Measurements from ENCODE around the gene CLTCL1. TPM values are rescaled to one million over a fixed set of nuclear protein-coding genes. Genes with fewer than 3 reads are reported as not detected.
"Not testable (repeated sequence)": the region's sequence is repeated elsewhere in the genome, so short reads cannot be mapped to it uniquely, and the experiment has no call there.

The CLTCL1 gene
- polyA plus RNA-seq, 3 donors: 4.9 to 6.1 (median 5.0) TPM

DNA sequence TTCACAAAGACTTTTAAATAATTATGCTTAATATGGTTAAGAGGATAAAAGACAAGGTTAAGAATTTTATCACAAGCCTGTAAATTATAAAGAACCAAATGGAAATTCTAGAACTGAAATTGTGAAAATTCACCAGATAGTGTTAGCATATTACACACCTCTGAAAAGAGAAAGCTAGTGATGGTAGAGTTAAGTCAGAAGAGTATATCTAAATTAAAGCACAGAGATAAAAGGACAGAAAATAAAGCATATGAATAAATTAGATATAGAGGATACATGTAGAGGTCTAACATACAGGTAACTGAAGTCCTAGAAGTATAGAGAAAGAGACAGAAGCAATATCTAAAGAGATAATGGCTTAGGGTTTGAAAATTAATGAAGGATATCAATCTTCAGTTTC is 4.2 kb upstream of the CLTCL1 start:
- DNase-seq (ENCODE audit: extremely low read depth in 1 of 11, low read depth in 9 of 11, low spot score in 4 of 11): no peak

DNA sequence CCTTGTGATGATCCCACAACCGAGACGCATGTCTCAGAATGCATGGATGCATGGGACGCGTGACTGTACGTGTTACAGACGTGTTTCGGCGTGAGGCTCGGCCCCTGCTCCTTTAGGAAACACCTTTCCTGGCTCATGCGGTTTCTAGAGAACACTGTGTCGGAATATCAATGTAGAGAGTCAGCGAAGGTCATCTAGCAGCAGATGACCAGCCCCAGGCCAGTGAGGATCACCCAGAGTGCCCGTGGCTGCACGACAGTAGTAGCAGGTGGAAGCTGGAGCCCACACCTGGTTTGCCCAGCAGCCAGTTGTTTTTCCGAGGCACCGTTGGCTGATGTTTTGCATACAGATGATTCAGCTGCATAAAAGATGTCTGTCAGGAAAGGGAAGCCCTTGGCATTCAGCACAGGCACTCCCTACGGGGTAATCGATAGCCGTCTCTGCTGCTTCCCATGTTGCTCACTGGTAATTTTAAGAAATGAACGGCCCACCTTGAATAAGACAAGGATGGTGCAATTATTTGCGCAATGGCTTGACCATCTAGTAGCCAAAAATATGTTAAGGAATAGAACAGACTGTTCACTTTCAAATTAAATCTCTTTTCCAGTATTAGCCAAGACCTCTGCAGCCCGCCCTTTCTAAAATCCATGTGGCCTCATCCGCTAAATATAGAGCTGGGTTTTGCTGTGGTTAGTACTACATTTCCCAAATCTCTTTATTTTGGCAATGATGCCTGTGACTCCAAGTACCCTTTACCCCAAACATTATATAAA is 1.1 kb upstream of the CLTCL1 start:
- DNase-seq (ENCODE audit: extremely low read depth in 1 of 11, low read depth in 9 of 11, low spot score in 4 of 11): no peak

DNA sequence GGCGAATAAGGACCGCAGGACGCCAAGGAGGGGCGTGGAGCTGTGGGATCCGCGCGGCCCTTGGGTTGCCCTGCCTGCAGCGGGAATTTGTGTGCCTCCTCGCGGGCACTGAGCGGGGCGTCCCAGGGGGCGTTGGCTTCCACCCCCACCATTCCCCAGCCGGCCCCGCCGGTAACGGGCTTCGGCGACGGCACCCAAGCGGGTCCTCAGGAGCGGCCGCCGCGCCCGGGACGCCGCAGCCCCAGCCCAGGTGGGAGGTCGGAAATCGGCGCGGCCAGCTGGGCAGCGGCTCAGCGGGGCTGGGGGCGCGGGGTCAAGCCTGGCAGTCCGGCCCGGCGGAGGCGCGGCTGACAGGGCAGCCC is 320 bp downstream of the CLTCL1 start:
- peak in 1 of 11 donors; percentile 18 for DNase-seq (ENCODE audit: extremely low read depth in 1 of 11, low read depth in 9 of 11, low spot score in 4 of 11)

DNA sequence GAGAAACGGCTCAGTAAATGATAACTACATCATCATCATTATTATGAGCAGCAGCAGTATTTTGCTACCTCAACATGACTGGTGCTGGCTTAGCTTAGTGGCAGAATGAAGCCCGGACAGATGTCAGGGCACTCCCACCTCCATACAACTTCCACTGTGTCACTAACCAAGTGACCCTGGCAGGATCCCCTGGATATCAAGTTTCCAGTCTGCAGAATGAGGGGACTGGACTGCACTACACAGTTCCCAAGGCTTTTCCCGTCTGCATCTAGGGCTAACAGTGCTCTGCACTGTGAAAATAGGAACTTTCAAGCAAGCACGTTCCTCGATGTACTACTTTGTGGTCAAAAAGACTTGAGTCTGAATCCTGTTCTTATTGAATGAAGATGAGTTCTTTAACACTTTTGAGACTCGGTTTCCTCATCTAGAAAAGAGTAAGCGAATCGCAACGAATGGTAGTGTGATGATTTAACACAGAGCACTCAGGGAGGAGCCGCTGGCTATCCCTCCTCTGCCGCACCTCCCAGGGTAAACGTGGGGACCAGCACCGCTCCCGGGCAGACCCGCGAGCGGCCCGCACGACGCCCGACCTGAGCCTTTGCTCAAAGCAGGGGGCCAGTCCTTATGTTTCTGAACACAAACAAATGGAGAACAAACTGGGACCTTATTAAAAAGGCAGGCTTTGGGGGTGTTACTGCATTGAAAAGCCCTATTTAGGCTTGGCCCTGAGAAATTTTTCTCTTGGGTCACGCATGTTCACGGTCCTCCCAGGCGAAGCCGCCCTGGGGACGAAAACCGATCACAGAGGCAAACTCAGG is 910 bp downstream of the CLTCL1 start:
- DNase-seq (ENCODE audit: extremely low read depth in 1 of 11, low read depth in 9 of 11, low spot score in 4 of 11): no peak

DNA sequence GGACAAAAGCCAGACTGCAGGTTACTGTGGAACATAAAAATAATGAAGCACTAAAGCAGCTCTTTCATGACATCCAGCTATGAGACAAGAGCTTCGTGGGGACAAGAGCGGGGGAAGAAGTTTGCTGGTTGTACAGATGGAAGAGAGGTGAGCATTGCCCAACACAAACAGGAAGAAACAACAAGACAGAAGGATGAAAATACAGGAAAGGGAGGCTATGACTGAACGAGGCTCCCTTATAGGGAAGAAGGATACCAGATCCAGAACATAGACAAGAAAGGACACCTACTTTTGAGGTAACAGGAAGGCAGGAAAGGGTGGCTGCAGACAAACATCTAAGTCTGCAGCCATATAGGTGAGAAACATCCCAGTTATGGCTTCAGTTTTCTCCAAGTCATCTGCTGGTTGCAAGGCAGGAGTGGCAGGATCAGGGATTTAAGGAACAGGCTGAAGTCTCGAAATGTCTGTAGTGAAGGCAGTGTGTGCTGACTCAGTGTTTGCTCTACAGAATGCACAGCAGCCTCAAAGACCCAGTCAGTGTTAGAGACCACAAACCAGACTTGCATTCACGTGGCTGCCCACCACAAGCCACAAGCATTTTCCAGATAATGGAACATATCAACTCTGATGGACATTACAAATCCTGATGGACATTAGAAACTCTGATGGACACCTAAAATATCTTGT is 1.9 kb downstream of the CLTCL1 start:
- no peak for DNase-seq (ENCODE audit: extremely low read depth in 1 of 11, low read depth in 9 of 11, low spot score in 4 of 11)

DNA sequence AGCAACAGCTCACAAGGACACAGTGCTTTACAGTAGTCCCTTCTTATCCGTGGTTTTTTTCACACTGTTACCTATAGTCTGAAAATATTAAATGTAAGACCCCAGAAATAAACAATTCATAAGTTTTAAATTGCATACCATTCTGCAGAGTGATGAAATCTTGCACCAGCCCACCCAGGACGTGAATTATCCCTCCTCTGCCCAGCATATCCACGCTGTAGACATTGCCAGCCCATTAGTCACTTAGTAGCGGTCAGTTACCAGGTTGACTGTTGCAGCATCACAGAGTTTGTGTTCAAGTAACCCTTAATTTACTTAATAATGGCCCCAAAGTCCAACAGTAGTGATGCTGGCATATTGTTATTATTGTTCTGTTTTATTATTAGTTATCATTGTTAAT is 3.6 kb downstream of the CLTCL1 start:
- DNase-seq (ENCODE audit: extremely low read depth in 1 of 11, low read depth in 9 of 11, low spot score in 4 of 11): no peak

DNA sequence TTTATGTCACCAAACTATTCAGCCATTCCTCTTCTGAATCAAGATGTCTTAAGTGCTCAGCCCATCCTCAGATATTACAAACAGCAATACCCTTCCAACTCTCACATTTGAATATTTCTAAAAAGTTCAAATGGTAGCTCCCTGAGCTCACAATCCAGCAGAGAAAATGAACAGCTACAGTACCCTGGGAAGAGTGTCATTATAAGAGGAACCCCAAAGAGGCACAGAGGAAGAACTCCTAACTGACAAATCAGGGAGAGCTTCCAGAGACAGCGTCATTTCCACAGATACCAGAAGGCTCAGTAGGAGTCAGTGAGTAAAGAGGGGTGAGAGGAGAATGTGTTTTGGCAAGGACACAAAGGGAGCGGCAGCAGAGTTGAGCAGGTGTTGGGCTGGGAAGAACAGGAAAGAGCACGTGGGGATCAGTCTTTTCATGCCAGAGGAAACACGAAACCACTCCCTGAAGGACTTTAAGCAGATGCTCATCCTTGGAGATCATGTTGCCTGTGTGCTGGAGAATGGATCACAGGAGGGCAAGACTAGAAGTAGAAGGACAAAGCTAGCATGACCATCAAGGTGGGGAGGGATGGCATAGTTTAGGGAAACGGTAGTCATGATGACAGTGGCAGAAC is 4.3 kb downstream of the CLTCL1 start:
- DNase-seq (ENCODE audit: extremely low read depth in 1 of 11, low read depth in 9 of 11, low spot score in 4 of 11): no peak

DNA sequence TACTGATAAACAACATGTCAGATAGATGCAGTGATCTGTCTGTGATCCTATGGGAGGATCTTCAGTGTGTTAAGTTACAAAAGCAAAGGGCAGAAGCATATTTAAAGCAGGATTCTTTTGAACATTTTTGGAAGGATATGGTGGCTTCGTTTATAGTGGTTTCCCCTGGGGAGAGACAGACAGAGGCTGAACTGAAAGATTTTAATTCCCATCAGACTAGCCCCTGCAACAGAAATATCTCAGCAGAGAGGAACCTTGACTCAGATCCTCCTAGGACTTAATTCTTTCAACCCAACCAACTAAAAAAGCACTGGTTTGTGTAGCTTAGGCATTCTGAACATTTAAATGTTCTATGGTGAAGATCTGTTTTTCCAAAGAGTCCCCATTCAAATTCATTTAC is 5.7 kb downstream of the CLTCL1 start:
- no peak for DNase-seq (ENCODE audit: extremely low read depth in 1 of 11, low read depth in 9 of 11, low spot score in 4 of 11)

DNA sequence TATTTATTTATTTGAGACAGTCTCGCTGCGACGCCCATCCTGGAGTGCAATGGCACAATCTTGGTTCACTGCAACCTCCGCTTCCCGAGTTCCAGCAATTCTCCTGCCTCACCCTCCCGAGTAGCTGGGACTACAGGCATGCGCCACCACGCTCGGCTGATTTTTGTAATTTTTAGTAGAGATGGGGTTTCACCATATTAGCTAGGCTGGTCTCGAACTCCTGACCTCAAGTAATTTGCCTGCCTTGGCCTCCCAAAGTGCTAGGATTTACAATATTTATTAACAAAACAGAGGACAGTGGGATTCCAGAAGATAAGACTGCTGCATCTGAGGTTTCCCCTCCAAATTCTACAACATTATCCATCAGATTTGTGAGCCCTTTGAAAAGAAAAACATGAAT is 12.4 kb downstream of the CLTCL1 start:
- DNase-seq (ENCODE audit: extremely low read depth in 1 of 11, low read depth in 9 of 11, low spot score in 4 of 11): not testable (repeated sequence)

DNA sequence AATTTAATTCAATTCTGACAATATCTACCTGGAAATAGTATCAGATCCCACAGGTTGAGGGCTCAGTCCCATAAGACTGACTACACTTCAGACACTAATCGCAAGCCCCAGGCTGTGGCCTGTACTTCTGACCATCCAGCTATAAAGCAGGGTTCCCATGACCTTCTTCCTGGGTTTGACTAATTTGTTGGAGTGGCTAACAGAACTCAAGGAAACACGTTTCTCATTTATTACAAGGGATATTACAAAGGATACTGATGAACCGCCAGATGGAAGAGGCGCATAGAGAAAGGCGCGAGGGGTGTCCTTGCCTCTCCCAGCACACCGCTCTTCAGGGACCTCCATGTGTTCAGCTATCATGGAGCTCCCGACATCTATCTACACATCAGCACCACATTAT is 13.7 kb downstream of the CLTCL1 start:
- DNase-seq (ENCODE audit: extremely low read depth in 1 of 11, low read depth in 9 of 11, low spot score in 4 of 11): no peak

DNA sequence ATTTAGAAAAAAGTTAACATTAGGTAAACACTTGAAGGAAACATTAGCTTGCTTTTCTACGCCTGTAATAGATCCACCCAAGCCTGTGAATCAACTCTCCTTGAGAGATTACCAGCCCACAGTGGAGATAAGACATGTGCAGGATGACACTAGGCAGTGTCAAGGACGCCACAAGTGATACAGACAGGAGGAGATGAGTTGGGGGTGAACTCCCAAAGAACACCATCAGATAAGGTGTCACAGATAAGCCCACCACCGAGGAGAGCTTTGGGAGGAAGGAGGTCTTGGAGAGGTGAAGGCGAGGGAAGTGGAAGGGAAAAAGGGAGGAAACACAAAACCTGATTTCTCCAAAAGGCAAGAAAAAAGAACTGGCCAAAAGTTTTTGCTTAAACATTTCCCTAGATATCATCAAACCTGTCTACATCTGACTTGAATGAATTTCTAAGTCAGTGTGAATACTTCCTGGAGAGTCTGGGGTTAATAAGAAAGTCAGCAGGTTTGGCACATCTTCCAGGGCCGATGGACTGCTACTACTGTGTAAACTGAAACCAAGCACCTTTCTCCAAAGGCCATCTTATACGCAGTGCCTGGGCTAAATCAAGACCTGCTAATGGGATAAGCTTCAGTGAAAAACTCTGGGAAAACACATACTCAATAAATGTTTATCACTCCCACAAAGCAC is 15.5 kb downstream of the CLTCL1 start:
- no peak for DNase-seq (ENCODE audit: extremely low read depth in 1 of 11, low read depth in 9 of 11, low spot score in 4 of 11)

DNA sequence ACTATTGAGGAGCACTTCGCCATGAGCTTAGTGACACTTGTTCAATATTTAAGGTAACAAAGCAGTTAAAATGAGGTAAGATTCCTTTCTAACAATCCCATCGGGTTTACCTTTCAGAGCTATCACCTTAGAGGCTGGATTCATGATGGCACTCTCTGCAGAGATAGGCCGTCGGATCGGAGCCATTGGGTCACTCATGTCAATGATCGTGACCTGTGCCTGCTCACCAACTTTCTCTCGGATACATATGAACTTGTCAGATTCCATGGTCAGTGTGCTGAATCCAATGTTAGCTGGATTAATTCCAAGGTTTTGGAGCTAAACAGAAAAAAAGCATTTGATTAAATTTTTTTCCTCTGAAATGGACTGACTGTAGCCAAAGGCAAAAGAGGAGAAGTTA is 16.0 kb downstream of the CLTCL1 start:
- DNase-seq (ENCODE audit: extremely low read depth in 1 of 11, low read depth in 9 of 11, low spot score in 4 of 11): no peak

DNA sequence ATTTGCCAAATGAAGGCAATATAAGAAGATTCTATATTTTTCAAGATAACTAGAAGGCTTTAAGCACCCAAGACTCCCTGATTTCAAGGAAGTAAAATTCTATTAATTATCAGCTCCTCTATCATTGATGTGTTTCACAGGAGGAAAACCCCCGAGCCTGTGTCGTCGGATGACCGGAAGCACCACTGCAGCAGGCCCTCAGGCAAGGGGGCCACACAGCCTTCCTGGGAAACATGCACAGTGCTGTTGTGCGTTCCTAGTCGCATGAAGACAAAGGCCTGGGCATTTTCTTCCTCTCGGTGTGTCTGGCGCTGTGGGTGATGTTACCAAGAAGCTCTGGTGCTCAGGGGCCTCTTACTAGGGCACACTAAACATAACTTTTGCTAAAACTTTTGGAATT is 16.4 kb downstream of the CLTCL1 start:
- DNase-seq (ENCODE audit: extremely low read depth in 1 of 11, low read depth in 9 of 11, low spot score in 4 of 11): no peak

DNA sequence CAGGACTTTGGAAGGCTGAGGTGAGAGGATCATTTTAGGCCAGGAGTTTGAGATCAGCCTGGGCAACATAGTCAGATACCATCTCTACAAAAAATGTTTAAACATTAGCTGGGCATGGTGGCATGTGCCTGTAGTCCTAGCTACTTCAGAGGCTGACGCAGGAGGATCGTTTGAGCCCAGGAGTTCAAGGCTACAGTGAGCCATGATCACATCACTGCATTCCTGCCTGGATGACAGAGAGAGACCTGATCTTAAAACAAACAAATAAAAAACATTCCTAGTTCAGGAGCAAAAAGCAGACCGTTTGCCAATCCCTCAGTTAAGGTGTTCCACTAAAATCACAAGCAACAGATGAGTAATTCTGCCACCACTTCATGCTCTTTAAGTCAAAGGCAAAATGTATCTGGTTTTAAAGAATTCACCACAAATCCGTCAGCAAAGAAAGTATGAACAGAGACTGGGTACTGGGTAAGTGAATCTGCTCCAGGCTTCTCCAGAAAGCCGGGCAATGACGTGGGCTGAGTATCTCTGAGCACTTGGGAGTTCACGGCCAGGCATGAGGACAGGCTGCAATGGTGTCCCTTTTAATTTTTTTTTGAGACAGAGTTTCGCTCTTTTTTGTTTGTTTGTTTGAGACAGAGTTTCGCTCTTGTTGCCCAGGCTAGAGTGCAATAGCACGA is 19.5 kb downstream of the CLTCL1 start:
- no peak for DNase-seq (ENCODE audit: extremely low read depth in 1 of 11, low read depth in 9 of 11, low spot score in 4 of 11)

DNA sequence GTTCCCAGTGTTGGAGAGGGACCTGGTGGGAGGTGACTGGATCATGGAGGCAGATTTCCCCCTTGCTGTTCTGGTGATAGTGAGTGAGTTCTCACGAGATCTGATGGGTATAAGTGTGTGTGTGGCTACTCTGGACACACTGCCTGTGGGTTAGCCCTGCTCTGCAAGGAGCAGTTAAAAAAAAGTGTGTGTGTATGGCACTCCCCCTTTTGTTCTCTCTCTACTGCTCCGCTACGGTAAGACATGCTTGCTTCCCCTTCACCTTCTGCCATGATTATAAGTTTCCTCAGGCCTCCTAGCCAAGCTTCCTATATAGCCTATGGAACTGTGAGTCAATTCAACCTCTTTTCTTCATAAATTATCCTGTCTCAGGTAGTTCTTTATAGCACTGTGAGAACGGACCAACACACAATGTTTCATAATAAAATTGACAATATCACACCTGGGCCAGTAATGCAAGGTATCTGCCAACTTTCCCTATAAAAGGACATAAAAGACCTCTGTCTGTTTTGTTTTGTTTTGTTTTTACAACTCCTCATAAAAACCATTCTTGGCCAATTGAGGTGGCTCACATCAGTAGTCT is 20.2 kb downstream of the CLTCL1 start:
- no peak for DNase-seq (ENCODE audit: extremely low read depth in 1 of 11, low read depth in 9 of 11, low spot score in 4 of 11)

DNA sequence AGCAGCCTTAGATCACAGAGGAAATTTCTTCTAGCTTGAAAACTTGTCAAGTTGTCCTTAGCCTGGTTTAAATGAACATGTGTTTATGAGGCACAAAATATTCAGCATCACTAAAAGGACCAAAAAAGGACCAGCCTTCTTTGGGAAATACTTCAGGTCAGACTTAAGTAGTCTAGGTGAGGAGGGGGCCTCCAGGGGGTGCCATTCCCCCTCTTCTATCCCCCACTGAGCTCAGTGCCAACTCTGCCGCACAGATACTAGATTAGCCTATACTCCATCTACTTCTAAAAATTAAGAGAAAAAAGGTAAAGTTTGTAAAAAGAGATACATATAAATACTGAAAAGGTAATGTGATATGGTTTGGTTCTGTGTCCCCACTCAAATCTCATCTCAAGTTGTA is 20.6 kb downstream of the CLTCL1 start:
- DNase-seq (ENCODE audit: extremely low read depth in 1 of 11, low read depth in 9 of 11, low spot score in 4 of 11): no peak

DNA sequence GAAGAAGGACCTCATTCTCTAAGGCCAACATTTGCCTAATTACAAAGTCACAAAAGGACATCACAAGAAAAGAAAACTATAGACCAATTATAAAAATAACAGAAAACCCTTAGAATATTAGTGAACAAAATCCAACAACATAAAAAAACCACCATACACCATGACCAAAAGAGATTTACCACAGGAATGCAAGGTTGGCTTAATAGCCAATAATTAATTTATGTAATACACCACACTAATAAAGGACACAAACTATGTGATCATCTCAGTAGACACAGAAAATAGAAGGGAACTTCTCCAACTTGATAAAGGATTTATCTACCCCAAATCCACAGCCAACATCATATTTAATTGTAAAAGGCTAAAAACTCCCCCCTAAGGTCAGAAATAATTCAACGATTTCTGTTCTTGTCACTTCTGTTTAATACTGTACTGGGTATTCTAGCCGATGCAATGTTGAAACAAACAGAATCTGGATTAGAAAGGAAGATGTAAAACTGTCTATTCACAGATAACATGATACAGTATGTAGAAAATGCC is 24.9 kb downstream of the CLTCL1 start:
- DNase-seq (ENCODE audit: extremely low read depth in 1 of 11, low read depth in 9 of 11, low spot score in 4 of 11): no peak

DNA sequence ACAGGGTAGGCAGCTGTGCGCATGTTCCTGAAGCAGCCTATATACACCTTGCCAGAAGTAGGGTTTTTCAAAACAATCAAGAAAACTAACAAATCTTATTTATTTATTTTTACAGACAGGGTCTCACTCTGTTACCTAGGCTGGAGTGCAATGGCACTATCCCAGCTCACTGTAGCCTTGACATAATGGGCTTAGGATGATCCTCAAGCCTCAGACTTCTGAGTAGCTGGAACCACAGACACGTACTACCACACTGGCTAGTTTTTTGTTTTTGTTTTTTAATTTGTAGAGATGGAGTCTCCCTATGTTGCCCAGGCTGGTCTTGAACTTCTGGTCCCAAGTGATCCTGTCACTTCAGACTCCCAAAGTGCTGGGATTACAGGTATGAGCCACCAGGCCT is 25.7 kb downstream of the CLTCL1 start:
- no peak for DNase-seq (ENCODE audit: extremely low read depth in 1 of 11, low read depth in 9 of 11, low spot score in 4 of 11)
